ENCODE data around the gene CCDC157. TPM values are rescaled to one million over a fixed set of nuclear protein-coding genes. Genes with fewer than 3 reads are reported as not detected.

CCDC157 gene
- total and polyA plus RNA-seq, 9 of the 15 experiments (the other 6 are each of a cell fraction or from before 2014, with no cell fraction given) = 0.04 to 1.3 (median 0.68) TPM

DNA sequence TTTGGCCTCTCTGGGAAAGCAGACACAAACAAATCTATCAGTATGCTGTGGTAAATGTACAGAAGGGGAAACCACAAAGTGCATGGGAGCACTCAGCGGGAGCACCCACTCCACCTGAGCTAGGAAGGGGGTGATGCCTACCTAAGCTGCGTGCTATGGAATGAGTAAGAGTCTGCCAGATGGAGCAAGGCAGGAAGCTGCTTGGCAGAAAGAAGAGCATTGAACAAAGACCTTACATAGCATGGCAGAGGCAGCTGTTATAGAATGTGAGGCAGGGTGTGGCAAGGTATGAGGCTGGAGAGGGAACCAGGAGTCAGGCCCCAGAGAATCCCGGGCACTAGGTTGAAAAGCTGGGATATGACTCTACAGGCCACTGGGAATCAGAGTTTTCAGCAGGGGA lies 55.0 kb downstream of the CCDC157 start:
- Histone ChIP-seq H3K9ac (ENCODE audit: insufficient read depth in 1 of 2, low read depth in 2 of 2, low read length in 2 of 2) (no peak overlapping the region), H3K79me2 (ENCODE audit: control insufficient read depth, insufficient read depth, low read length) (no peaks in the 10 kb centered on the region), H4K20me1 (replicated peaks; ENCODE audit: control insufficient read depth, insufficient read depth, low read length) (peaks cover 9% of the 10 kb centered on the region), H3K9me1 (ENCODE audit: control insufficient read depth, insufficient read depth, low read length) (peaks cover 2% of the 10 kb centered on the region), H3K4me1 (replicated peaks in 1 of 2; ENCODE audit: control insufficient read depth in 2 of 2, insufficient read depth in 2 of 2, low read length in 2 of 2) (peaks cover 3 to 12% of the 10 kb centered on the region in 2 experiments; a peak in 3 of 5 replicates), H3K4me2 (ENCODE audit: insufficient read depth, low read length) (no peak overlapping the region), H2AFZ (ENCODE audit: low read depth, low read length) (no peak overlapping the region), H3K36me3 (ENCODE audit: control insufficient read depth, insufficient read depth, low read length) (peaks cover 18% of the 10 kb centered on the region; the same call in 2 of the 3 replicates), H3K9me3 (replicated peaks; ENCODE audit: control insufficient read depth, insufficient read depth, low read depth, low read length) (no peaks in the 10 kb centered on the region), H3K27ac (ENCODE audit: extremely low read depth, low read depth, low read length) (no peak overlapping the region), H3K4me3 (no peak overlapping the region), H3K27me3 (ENCODE audit: control insufficient read depth in 2 of 2, insufficient read depth in 2 of 2, low read length in 2 of 2) (no peaks in the 10 kb centered on the region)
- ChIA-PET POLR2A (interaction anchor here (2.3 kb wide), 1 partner anchor 12 kb away, joined by 17 read pairs; no protein-coding TSS in a partner anchor), CTCF (ENCODE audit: low intra/inter-chr PET ratio) (no interaction called here)
- intact Hi-C loops (cut with micrococcal nuclease) = no loop called here
- no peak for TF ChIP-seq CBFA2T3 (IDR thresholded peaks at IDR 0.05)
- TF ChIP-seq, protein P1, sequence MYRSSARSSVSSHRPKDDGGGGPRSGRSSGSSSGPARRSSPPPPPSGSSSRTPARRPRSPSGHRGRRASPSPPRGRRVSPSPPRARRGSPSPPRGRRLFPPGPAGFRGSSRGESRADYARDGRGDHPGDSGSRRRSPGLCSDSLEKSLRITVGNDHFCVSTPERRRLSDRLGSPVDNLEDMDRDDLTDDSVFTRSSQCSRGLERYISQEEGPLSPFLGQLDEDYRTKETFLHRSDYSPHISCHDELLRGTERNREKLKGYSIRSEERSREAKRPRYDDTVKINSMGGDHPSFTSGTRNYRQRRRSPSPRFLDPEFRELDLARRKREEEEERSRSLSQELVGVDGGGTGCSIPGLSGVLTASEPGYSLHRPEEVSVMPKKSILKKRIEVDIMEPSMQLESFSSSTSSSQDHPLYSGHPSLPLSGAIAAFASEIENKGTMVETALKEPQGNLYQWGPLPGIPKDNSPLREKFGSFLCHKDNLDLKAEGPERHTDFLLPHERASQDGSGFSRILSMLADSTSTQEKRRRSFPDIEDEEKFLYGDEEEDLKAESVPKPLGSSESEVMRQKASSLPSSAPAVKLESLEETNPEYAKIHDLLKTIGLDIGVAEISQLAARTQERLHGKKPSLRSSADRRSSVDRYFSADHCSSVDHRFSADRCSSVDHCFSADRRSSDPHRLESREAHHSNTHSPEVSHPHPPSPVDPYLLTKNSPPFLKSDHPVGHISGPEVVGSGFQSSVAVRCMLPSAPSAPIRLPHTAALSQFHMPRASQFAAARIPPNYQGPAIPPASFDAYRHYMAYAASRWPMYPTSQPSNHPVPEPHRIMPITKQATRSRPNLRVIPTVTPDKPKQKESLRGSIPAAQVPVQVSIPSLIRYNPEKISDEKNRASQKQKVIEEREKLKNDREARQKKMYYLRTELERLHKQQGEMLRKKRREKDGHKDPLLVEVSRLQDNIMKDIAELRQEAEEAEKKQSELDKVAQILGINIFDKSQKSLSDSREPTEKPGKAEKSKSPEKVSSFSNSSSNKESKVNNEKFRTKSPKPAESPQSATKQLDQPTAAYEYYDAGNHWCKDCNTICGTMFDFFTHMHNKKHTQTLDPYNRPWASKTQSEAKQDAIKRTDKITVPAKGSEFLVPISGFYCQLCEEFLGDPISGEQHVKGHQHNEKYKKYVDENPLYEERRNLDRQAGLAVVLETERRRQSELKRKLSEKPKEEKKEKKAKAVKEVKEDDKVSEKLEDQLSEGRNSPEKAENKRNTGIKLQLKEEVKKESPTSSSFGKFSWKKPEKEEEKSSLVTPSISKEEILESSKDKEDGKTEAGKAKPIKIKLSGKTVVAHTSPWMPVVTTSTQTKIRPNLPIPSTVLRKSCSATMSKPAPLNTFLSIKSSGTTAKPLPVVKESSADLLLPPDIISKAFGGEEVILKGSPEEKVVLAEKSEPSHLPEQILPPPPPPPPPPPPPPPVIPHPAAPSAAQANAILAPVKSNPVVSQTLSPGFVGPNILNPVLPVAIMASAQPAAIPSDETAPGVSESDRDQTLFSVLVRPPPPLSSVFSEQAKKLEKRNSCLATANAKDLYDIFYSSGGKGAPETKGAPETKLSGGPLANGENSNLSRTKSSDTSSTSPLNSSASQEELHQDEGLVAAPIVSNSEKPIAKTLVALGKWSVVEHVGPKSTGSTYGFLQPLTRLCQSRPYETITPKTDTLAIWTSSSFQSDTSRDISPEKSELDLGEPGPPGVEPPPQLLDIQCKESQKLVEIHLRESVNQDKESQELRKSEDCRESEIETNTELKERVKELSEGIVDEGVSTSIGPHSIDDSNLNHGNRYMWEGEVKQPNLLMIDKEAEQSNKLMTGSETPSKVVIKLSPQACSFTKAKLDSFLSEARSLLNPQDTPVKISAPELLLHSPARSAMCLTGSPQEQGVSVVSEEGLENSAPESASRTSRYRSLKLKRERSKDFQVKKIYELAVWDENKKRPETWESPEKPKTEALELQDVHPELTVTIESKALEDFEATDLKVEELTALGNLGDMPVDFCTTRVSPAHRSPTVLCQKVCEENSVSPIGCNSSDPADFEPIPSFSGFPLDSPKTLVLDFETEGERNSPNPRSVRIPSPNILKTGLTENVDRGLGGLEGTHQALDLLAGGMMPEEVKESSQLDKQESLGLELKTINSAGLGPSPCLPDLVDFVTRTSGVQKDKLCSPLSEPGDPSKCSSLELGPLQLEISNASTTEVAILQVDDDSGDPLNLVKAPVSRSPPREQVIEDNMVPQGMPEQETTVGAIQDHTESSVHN (IDR thresholded peaks at IDR 0.05; ENCODE audit: borderline replicate concordance in 1 of 2, low read depth in 1 of 2) = no peak
- peak; percentile 91 for TF ChIP-seq ZNF263 (CRISPR knock-in tag; IDR thresholded peaks at IDR 0.05; ENCODE audit: borderline replicate concordance)
- no peak for DNase-seq (ENCODE audit: extremely low read depth in 1 of 4, low spot score in 3 of 4)
- BruUV-seq (replicated peaks) = no TSS peak
- FAIRE-seq = no peak
- no peak for ATAC-seq
- 56% methylated on average over 3 of the region's 3 CpGs for WGBS (ENCODE audit: insufficient coverage, low coverage, missing lambda C conversion rate)
- in situ Hi-C loops (cut with MboI) = no loop called here
